Measurements from ENCODE around the gene FGD2. TPM values are rescaled to one million over a fixed set of nuclear protein-coding genes. Genes with fewer than 3 reads are reported as not detected.

Gene FGD2
- total and polyA plus RNA-seq, 3 donors from 2014 or later, result 5.8 to 16.0 (median 7.0) TPM

DNA sequence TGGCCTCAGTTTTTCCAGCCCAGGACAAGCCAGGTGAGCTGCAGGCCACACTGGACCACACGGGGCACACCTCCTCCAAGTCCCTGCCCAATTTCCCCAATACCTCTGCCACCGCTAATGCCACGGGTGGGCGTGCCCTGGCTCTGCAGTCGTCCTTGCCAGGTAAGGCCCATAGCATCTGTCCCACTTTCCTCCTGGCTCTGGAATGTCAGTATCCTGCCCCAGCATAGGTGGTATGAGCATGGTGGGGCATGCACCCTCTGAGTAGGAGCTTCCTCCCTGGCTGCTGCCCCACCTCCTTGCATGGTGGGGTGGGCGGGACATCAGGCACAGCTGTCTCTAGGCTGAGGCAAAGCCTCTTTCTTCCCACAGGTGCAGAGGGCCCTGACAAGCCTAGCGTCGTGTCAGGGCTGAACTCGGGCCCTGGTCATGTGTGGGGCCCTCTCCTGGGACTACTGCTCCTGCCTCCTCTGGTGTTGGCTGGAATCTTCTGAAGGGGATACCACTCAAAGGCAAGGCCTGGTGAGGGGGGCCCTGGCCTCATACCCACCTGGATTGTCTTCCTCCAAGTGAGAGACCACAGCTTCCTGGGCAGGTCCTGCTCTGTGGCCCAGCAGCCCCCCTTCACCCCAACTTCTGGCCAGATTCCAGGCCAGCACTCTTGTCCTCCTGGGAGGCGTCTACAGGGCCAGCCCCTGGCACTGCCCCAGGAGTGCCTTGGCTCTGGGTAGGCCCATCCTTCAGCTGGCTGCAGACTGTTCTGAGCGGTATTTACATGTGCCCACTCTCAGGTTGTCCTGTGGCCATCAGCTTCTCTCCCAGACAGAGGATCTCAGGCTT, 41.8 kb upstream of the FGD2 start:
- intact Hi-C loops (cut with DNase I; ENCODE audit: low total_unique reads), result no loop called here
- TF ChIP-seq, protein P1, sequence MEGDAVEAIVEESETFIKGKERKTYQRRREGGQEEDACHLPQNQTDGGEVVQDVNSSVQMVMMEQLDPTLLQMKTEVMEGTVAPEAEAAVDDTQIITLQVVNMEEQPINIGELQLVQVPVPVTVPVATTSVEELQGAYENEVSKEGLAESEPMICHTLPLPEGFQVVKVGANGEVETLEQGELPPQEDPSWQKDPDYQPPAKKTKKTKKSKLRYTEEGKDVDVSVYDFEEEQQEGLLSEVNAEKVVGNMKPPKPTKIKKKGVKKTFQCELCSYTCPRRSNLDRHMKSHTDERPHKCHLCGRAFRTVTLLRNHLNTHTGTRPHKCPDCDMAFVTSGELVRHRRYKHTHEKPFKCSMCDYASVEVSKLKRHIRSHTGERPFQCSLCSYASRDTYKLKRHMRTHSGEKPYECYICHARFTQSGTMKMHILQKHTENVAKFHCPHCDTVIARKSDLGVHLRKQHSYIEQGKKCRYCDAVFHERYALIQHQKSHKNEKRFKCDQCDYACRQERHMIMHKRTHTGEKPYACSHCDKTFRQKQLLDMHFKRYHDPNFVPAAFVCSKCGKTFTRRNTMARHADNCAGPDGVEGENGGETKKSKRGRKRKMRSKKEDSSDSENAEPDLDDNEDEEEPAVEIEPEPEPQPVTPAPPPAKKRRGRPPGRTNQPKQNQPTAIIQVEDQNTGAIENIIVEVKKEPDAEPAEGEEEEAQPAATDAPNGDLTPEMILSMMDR (IDR thresholded peaks at IDR 0.05), result no peak
- no peak for TF ChIP-seq POLR2A (IDR thresholded peaks at IDR 0.05)
- no peaks in the 10 kb centered on the region for H3K9me3 ChIP-seq
- no peak overlapping the region for H3K4me3 ChIP-seq
- no peaks in the 10 kb centered on the region for H3K27me3 ChIP-seq
- peak overlapping the region in 1 of 2 donors; percentile 10 for H3K27ac ChIP-seq
- no peak for DNase-seq
- H3K36me3 ChIP-seq (ENCODE audit: low read depth, missing control alignments), result no peaks in the 10 kb centered on the region
- WGBS, 2 donors, result 81 to 92% methylated on average over 2 to 11 of the region's 11 CpGs
- H3K4me1 ChIP-seq, result peaks cover 5% of the 10 kb centered on the region

DNA sequence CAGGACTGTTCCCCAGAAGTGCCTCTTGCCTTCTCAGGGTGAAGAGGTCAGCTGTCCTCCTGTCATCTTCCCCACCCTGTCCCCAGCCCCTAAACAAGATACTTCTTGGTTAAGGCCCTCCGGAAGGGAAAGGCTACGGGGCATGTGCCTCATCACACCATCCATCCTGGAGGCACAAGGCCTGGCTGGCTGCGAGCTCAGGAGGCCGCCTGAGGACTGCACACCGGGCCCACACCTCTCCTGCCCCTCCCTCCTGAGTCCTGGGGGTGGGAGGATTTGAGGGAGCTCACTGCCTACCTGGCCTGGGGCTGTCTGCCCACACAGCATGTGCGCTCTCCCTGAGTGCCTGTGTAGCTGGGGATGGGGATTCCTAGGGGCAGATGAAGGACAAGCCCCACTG, 41.1 kb upstream of the FGD2 start:
- DNase-seq, result no peak

DNA sequence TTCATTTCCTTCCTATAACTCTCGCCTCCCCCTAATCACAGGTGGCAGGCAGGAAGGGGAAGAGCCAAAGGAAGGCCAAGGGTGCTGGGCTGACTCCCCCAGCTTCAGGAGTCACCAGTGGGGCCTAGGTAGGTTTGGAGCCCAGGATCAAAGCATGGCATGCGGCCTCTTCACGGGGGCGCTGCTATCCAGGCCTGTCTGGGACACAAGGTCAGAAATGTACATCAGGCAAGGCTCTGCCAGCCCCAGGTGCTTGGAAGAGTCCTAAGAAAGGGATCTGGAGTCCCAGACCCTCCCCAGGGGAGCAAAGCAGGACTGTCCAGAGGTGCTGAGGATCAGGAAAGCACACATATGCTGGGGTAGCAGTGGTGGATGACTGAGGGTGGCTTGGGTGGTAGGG, 40.5 kb upstream of the FGD2 start:
- DNase-seq, result no peak
- Histone ChIP-seq H3K4me3 (no peak overlapping the region), H3K9me3 (no peaks in the 10 kb centered on the region), H3K36me3 (ENCODE audit: low read depth, missing control alignments) (no peaks in the 10 kb centered on the region), H3K27ac (peak overlapping the region in 1 of 2 donors; percentile 10), H3K27me3 (no peaks in the 10 kb centered on the region), H3K4me1 (peaks cover 5% of the 10 kb centered on the region)
- intact Hi-C loops (cut with DNase I; ENCODE audit: low total_unique reads), result no loop called here
- WGBS, 2 donors, result 73 to 88% methylated on average over 2 to 4 of the region's 4 CpGs
- TF ChIP-seq, protein P1 (IDR thresholded peaks at IDR 0.05), result no peak
- TF ChIP-seq POLR2A (IDR thresholded peaks at IDR 0.05), result no peak

More for the DNA sequence above, 41.1 kb upstream of the FGD2 start:
- WGBS, 2 donors, result 80 to 100% methylated on average over 1 to 6 of the region's 6 CpGs
- Histone ChIP-seq H3K9me3 (no peaks in the 10 kb centered on the region), H3K36me3 (ENCODE audit: low read depth, missing control alignments) (no peaks in the 10 kb centered on the region), H3K27me3 (no peaks in the 10 kb centered on the region), H3K4me1 (peaks cover 5% of the 10 kb centered on the region), H3K27ac (peak overlapping the region in 1 of 2 donors; percentile 10), H3K4me3 (no peak overlapping the region)
- intact Hi-C loops (cut with DNase I; ENCODE audit: low total_unique reads), result no loop called here
- TF ChIP-seq, protein P1 (IDR thresholded peaks at IDR 0.05), result no peak
- TF ChIP-seq POLR2A (IDR thresholded peaks at IDR 0.05), result no peak

DNA sequence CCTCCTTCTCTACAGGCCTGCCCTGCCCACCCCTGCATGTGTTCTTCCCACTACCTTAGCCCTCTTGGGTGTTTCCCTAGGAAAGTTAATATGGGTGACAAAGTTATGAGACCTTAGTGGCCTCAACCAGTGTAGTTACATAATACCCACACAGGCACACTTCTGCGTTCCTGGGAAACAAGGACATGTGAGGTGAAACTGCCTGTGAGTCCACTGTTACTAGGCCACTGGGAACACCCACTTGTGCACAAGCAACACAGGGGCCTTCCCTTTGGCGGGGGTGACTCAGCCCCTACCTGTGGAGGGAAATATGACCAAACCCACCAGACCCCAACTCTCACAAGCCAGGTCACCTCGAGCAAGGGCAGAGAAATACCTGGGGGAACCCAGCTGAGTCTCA, 38.2 kb upstream of the FGD2 start:
- H3K9me3 ChIP-seq, result no peaks in the 10 kb centered on the region
- no peak for DNase-seq
- peak overlapping the region in 1 of 2 donors; percentile 41 for H3K27ac ChIP-seq
- 72 to 88% methylated on average over 2 to 3 of the region's 3 CpGs for WGBS, 2 donors
- peaks cover 8% of the 10 kb centered on the region for H3K4me1 ChIP-seq
- no peaks in the 10 kb centered on the region for H3K36me3 ChIP-seq (ENCODE audit: low read depth, missing control alignments)
- H3K4me3 ChIP-seq, result no peak overlapping the region
- H3K27me3 ChIP-seq, result no peaks in the 10 kb centered on the region
- TF ChIP-seq, protein P1 (IDR thresholded peaks at IDR 0.05), result no peak
- TF ChIP-seq POLR2A (IDR thresholded peaks at IDR 0.05), result no peak
- intact Hi-C loops (cut with DNase I; ENCODE audit: low total_unique reads), result no loop called here

Data from testis (tissue), 3 donors.